ENCODE data around the gene PEX10.

DNA sequence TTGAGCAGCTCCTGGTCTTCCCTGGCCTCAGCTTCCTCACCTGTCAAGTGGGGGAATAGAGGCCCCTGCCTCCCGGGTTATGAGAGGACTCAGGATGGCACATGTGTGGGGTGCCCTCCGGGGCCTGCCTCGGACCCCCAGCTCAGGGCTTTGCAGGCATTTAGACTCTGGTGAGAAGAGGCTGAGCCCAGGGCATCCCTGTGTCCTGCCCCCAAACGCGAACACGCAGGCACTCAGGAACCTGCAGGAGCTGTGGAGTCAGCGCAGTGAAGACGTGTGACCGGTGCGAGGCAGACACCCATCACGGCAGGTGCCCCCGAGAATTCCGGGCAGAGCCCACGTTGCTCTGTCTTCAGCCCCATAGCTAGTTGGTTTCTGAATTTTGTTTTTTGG, 5.5 kb upstream of the PEX10 start:
- TF ChIP-seq, protein P1, sequence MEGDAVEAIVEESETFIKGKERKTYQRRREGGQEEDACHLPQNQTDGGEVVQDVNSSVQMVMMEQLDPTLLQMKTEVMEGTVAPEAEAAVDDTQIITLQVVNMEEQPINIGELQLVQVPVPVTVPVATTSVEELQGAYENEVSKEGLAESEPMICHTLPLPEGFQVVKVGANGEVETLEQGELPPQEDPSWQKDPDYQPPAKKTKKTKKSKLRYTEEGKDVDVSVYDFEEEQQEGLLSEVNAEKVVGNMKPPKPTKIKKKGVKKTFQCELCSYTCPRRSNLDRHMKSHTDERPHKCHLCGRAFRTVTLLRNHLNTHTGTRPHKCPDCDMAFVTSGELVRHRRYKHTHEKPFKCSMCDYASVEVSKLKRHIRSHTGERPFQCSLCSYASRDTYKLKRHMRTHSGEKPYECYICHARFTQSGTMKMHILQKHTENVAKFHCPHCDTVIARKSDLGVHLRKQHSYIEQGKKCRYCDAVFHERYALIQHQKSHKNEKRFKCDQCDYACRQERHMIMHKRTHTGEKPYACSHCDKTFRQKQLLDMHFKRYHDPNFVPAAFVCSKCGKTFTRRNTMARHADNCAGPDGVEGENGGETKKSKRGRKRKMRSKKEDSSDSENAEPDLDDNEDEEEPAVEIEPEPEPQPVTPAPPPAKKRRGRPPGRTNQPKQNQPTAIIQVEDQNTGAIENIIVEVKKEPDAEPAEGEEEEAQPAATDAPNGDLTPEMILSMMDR (conservative IDR thresholded peaks at IDR 0.05 in 1 of 2, IDR thresholded peaks at IDR 0.05 in 1 of 2; ENCODE audit: extremely low read depth in 1 of 2, insufficient read depth in 1 of 2, low read depth in 1 of 2, low read length in 2 of 2) = no peak
- TF ChIP-seq EZH2 (IDR thresholded peaks at IDR 0.05; ENCODE audit: borderline replicate concordance, low read length) = no peak

Data from mammary epithelial cell (primary cell).